ENCODE data around the gene TMEM116. TPM values are rescaled to one million over a fixed set of nuclear protein-coding genes. Genes with fewer than 3 reads are reported as not detected.
"Not testable (repeated sequence)": the region's sequence is repeated elsewhere in the genome, so short reads cannot be mapped to it uniquely, and the experiment has no call there.

The TMEM116 gene
- total RNA-seq, 4 donors from 2014 or later: 8.1 to 19.9 (median 13.7) TPM

DNA sequence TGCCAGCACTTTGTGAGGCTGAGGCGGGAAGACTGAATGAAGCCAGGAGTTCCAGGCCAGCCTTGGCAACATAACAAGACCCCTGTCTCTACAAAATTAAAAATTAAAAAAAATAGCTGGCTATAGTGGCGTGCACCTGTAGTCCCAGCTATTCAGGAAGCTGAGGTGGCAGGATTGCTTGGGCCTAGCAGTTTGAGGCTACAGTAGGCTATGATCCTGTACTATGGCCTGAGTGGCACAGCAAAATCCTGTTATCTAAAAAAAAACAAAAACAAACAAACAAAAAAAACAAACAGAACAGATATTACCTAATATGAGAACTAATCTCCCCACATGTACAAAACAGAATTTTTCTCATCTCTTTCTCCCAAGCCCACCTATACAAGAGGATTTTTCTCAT is 15.7 kb downstream of the TMEM116 start:
- no peak for DNase-seq (ENCODE audit: low spot score in 2 of 2)
- no peak overlapping the region for H3K4me3 ChIP-seq (ENCODE audit: low read depth, poor library complexity, severe bottlenecking)
- TF ChIP-seq, protein P1, sequence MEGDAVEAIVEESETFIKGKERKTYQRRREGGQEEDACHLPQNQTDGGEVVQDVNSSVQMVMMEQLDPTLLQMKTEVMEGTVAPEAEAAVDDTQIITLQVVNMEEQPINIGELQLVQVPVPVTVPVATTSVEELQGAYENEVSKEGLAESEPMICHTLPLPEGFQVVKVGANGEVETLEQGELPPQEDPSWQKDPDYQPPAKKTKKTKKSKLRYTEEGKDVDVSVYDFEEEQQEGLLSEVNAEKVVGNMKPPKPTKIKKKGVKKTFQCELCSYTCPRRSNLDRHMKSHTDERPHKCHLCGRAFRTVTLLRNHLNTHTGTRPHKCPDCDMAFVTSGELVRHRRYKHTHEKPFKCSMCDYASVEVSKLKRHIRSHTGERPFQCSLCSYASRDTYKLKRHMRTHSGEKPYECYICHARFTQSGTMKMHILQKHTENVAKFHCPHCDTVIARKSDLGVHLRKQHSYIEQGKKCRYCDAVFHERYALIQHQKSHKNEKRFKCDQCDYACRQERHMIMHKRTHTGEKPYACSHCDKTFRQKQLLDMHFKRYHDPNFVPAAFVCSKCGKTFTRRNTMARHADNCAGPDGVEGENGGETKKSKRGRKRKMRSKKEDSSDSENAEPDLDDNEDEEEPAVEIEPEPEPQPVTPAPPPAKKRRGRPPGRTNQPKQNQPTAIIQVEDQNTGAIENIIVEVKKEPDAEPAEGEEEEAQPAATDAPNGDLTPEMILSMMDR (IDR thresholded peaks at IDR 0.05): no peak
- no peak for TF ChIP-seq POLR2A (IDR thresholded peaks at IDR 0.05)
- intact Hi-C loops (cut with DNase I; ENCODE audit: low total_unique reads): no loop called here
- WGBS, 2 donors: 91 to 98% methylated on average over 2 of the region's 2 CpGs

- WGBS, 2 donors: 95 to 100% methylated on average over 1 of the region's 1 CpG
- DNase-seq (ENCODE audit: low spot score in 2 of 2): no peak
- TF ChIP-seq, protein P1 (IDR thresholded peaks at IDR 0.05): no peak
- TF ChIP-seq POLR2A (IDR thresholded peaks at IDR 0.05): no peak
- intact Hi-C loops (cut with DNase I; ENCODE audit: low total_unique reads): loop anchor here (2.0 kb wide), 1 partner anchor 41 kb away; no protein-coding TSS in a partner anchor
- H3K4me3 ChIP-seq (ENCODE audit: low read depth, poor library complexity, severe bottlenecking): no peak overlapping the region
Measured at GRCh38 chr12:111995782-111996480, 17.0 kb downstream of the TMEM116 start.

- WGBS, 2 donors: 34 to 45% methylated on average over 17 of the region's 17 CpGs
- not testable (repeated sequence) for DNase-seq (ENCODE audit: low spot score in 2 of 2); H3K4me3 ChIP-seq (ENCODE audit: low read depth, poor library complexity, severe bottlenecking)
- intact Hi-C loops (cut with DNase I; ENCODE audit: low total_unique reads): loop anchor here (2.0 kb wide), 1 partner anchor 42 kb away; no protein-coding TSS in a partner anchor
Measured at GRCh38 chr12:111994211-111995111, 18.5 kb downstream of the TMEM116 start.

DNA sequence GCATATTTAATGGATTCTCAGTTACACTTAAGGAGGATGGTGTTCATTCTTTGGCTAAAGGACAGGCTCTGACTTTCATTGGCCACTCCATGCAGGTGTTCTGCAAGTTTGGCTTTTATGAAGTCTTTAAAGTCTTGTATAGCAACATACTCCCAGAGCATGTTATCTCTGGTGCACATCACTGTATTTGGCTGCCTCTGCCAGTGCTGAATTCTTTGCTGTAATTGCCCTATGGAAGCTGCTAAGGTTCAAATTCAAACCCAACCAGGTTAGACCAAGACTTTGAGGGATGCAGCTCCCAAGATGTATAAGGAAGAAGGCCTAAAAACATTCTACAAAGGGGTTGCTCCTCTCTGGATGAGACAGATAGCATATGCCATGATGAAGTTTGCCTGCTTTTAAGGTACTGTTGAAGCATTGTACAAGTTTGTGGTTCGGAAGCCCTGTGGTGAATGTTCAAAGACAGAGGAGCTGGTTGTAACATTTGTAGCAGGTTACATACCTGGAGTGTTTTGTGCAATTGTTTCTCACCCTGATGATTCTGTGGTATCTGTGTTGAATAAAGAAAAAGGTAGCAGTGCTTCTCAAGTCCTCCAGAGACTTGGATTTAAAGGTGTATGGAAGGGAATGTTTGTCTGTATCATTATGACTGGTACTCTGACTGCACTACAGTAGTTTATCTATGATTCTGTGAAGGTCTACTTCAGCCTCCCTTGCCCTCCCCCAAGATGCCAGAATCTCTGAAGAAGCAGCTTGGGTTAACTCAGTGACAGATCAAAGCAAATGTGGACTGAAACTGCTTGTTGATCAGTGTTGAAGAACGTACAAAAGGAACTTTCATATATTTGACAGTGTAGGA is 19.4 kb downstream of the TMEM116 start:
- H3K4me3 ChIP-seq (ENCODE audit: low read depth, poor library complexity, severe bottlenecking): no peak overlapping the region

DNA sequence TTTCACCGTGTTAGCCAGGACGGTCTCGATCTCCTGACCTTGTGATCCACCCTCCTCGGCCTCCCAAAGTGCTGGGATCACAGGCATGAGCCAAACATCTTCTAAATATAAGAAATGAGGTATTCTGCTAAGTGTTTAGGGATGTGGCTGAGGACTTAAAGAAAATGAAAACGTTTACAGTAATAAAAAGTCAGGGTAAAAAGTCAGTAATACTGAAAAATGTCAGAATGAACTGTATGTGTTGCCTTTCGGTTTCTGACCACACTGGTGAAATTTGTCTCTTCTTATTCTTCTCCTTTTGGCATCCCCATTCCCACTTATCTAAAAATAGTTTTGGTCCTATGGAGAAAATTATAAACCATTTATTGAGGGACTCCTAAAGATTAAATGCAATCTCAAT is 20.5 kb downstream of the TMEM116 start:
- TF ChIP-seq, protein P1 (IDR thresholded peaks at IDR 0.05): no peak
- no peak for TF ChIP-seq POLR2A (IDR thresholded peaks at IDR 0.05)
- WGBS, 2 donors: 82 to 85% methylated on average over 6 of the region's 6 CpGs
- H3K4me3 ChIP-seq (ENCODE audit: low read depth, poor library complexity, severe bottlenecking): no peak overlapping the region
- intact Hi-C loops (cut with DNase I; ENCODE audit: low total_unique reads): no loop called here
- no peak for DNase-seq (ENCODE audit: low spot score in 2 of 2)

More for the DNA sequence above, 19.4 kb downstream of the TMEM116 start:
- TF ChIP-seq POLR2A (IDR thresholded peaks at IDR 0.05): no peak
- TF ChIP-seq, protein P1 (IDR thresholded peaks at IDR 0.05): no peak
- DNase-seq (ENCODE audit: low spot score in 2 of 2): no peak
- 54 to 57% methylated on average over 2 of the region's 2 CpGs for WGBS, 2 donors
- intact Hi-C loops (cut with DNase I; ENCODE audit: low total_unique reads): loop anchor here (2.0 kb wide), 1 partner anchor 43 kb away; no protein-coding TSS in a partner anchor

Data from lower leg skin (tissue), 4 donors.